IPS-18a (cell line): ENCODE results near the gene NUP214.
"Not testable (repeated sequence)": the region's sequence is repeated elsewhere in the genome, so short reads cannot be mapped to it uniquely, and the experiment has no call there.

Experiments
- H3K27ac ChIP-seq: one replicate; pipeline ENCODE4 v1.5.1; 2013; ENCODE audit warnings: low read length
- H3K27me3 ChIP-seq: one replicate; pipeline ENCODE4 v1.6.1; 2013; ENCODE audit warnings: mild to moderate bottlenecking, low read length; ENCODE audit not compliant: control insufficient read depth, insufficient read depth
- H3K36me3 ChIP-seq: one replicate; pipeline ENCODE4 v1.6.1; 2013; ENCODE audit warnings: low read depth, low read length; ENCODE audit not compliant: control insufficient read depth
- H3K4me1 ChIP-seq: one replicate; pipeline ENCODE4 v1.6.1; 2013; ENCODE audit warnings: low read depth, low read length; ENCODE audit not compliant: control insufficient read depth
- H3K4me3 ChIP-seq: one replicate; pipeline ENCODE4 v1.5.1; 2013; ENCODE audit warnings: low read length
- H3K9ac ChIP-seq: one replicate; pipeline ENCODE4 v1.6.1; 2013; ENCODE audit warnings: mild to moderate bottlenecking, low read length, moderate library complexity
- H3K9me3 ChIP-seq: one replicate; pipeline ENCODE4 v1.6.1; 2013; ENCODE audit warnings: low read depth, low read length; ENCODE audit not compliant: control insufficient read depth

Gene NUP214

GRCh38 chr9:131259916-131260597 is 134.7 kb downstream of the NUP214 start:
- no peaks in the 10 kb centered on the region for H3K4me1 ChIP-seq
- no peak overlapping the region for H3K9ac ChIP-seq
- no peaks in the 10 kb centered on the region for H3K27me3 ChIP-seq
- no peaks in the 10 kb centered on the region for H3K36me3 ChIP-seq
- H3K27ac ChIP-seq: no peak overlapping the region
- H3K4me3 ChIP-seq: no peak overlapping the region
- H3K9me3 ChIP-seq: no peaks in the 10 kb centered on the region

- Histone ChIP-seq H3K9ac (no peak overlapping the region), H3K9me3 (no peaks in the 10 kb centered on the region), H3K27me3 (no peaks in the 10 kb centered on the region), H3K27ac (no peak overlapping the region), H3K4me1 (no peaks in the 10 kb centered on the region), H3K36me3 (no peaks in the 10 kb centered on the region), H3K4me3 (no peak overlapping the region)
Observed at GRCh38 chr9:131260751-131261452, 135.5 kb downstream of the NUP214 start.

GRCh38 chr9:131262327-131263032 is 137.1 kb downstream of the NUP214 start:
- Histone ChIP-seq H3K36me3 (no peaks in the 10 kb centered on the region), H3K27ac (no peak overlapping the region), H3K27me3 (no peaks in the 10 kb centered on the region), H3K4me3 (no peak overlapping the region), H3K9ac (no peak overlapping the region), H3K9me3 (no peaks in the 10 kb centered on the region), H3K4me1 (no peaks in the 10 kb centered on the region)

GRCh38 chr9:131263033-131263343 is 137.6 kb downstream of the NUP214 start:
- not testable (repeated sequence) for H3K9me3 ChIP-seq, H3K27ac ChIP-seq, H3K27me3 ChIP-seq, H3K4me1 ChIP-seq, H3K4me3 ChIP-seq, H3K36me3 ChIP-seq, H3K9ac ChIP-seq

GRCh38 chr9:131263701-131264100 is 138.3 kb downstream of the NUP214 start:
- Histone ChIP-seq H3K36me3 (no peaks in the 10 kb centered on the region), H3K9ac (no peak overlapping the region), H3K27ac (no peak overlapping the region), H3K27me3 (no peaks in the 10 kb centered on the region), H3K4me1 (no peaks in the 10 kb centered on the region), H3K9me3 (no peaks in the 10 kb centered on the region), H3K4me3 (no peak overlapping the region)

GRCh38 chr9:131264231-131264630 is 138.8 kb downstream of the NUP214 start:
- H3K9ac ChIP-seq: no peak overlapping the region
- H3K27me3 ChIP-seq: no peaks in the 10 kb centered on the region
- H3K27ac ChIP-seq: no peak overlapping the region
- no peaks in the 10 kb centered on the region for H3K4me1 ChIP-seq
- no peak overlapping the region for H3K4me3 ChIP-seq
- H3K36me3 ChIP-seq: no peaks in the 10 kb centered on the region
- no peaks in the 10 kb centered on the region for H3K9me3 ChIP-seq

GRCh38 chr9:131266266-131267229 is 141.2 kb downstream of the NUP214 start:
- Histone ChIP-seq H3K27me3 (no peaks in the 10 kb centered on the region), H3K4me1 (no peaks in the 10 kb centered on the region), H3K9ac (no peak overlapping the region), H3K36me3 (no peaks in the 10 kb centered on the region), H3K9me3 (no peaks in the 10 kb centered on the region), H3K27ac (no peak overlapping the region), H3K4me3 (no peak overlapping the region)

- Histone ChIP-seq H3K4me3 (no peak overlapping the region), H3K36me3 (no peaks in the 10 kb centered on the region), H3K9ac (no peak overlapping the region), H3K27me3 (peaks cover 4% of the 10 kb centered on the region), H3K9me3 (no peaks in the 10 kb centered on the region), H3K4me1 (no peaks in the 10 kb centered on the region), H3K27ac (no peak overlapping the region)
Observed at GRCh38 chr9:131270171-131271015, 145.0 kb downstream of the NUP214 start.

GRCh38 chr9:131271016-131271273 is 145.6 kb downstream of the NUP214 start:
- H3K4me3 ChIP-seq, H3K9me3 ChIP-seq, H3K4me1 ChIP-seq, H3K36me3 ChIP-seq, H3K9ac ChIP-seq, H3K27me3 ChIP-seq, H3K27ac ChIP-seq: not testable (repeated sequence)

GRCh38 chr9:131271506-131271931 is 146.1 kb downstream of the NUP214 start:
- H3K4me3 ChIP-seq: no peak overlapping the region
- H3K36me3 ChIP-seq: no peaks in the 10 kb centered on the region
- no peak overlapping the region for H3K27ac ChIP-seq
- no peak overlapping the region for H3K9ac ChIP-seq
- peaks cover 15% of the 10 kb centered on the region for H3K27me3 ChIP-seq
- H3K9me3 ChIP-seq: no peaks in the 10 kb centered on the region
- peaks cover 6% of the 10 kb centered on the region for H3K4me1 ChIP-seq

- Histone ChIP-seq H3K36me3 (no peaks in the 10 kb centered on the region), H3K4me3 (no peak overlapping the region), H3K4me1 (peaks cover 6% of the 10 kb centered on the region), H3K9me3 (no peaks in the 10 kb centered on the region), H3K27me3 (peaks cover 16% of the 10 kb centered on the region), H3K9ac (no peak overlapping the region), H3K27ac (no peak overlapping the region)
Observed at GRCh38 chr9:131272212-131272611, 146.8 kb downstream of the NUP214 start.
